ENCODE data around the gene DIPK2B.

Gene DIPK2B

DNA sequence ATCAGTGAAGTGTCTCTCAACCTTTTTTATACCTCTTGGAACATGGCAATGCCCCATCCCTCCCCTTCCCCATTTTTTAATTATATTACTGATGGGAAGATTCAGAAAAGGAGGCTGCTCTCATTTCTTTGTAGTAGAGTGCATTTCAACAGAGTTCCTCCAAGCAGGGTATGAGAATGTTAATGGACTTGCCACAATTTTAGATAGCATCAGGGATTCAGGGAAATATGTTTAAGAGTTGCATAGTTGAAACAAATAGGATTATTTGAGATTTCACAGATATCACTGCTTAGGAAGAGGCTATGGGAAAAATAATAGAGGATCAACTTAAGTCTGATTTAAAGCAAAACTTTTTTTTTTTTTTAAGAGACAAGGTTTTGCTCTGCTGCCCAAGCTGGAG is 46.2 kb downstream of the DIPK2B start:
- DNase-seq: no peak

- DNase-seq: no peak
Observed at GRCh38 chrX:45154033-45154360, 46.7 kb downstream of the DIPK2B start.
